HEK293 (cell line): ENCODE data around the gene CACNA1D.

ENCODE experiments used
- REPIN1 ChIP-seq: fragments of 450-650 bp; formaldehyde crosslinking; IDR thresholded peaks from 2 replicates; pipeline ENCODE4 v1.5.1; 2017; ENCODE audit warnings: missing biosample characterization, missing genetic modification characterization, low read depth
- ZBTB17 ChIP-seq: fragments of 450-650 bp; formaldehyde crosslinking; IDR thresholded peaks from 2 replicates; pipeline ENCODE4 v1.5.1; 2016; ENCODE audit warnings: missing biosample characterization, missing genetic modification characterization
- ZNF157 ChIP-seq: fragments of 450-650 bp; formaldehyde crosslinking; IDR thresholded peaks from 2 replicates; pipeline ENCODE4 v1.5.1; 2016; ENCODE audit warnings: missing biosample characterization, missing genetic modification characterization
- ZNF24 ChIP-seq: fragments of 450-650 bp; formaldehyde crosslinking; IDR thresholded peaks from 2 replicates; pipeline ENCODE4 v1.5.1; 2016; ENCODE audit warnings: missing biosample characterization, missing genetic modification characterization
- ZNF341 ChIP-seq: fragments of 450-650 bp; formaldehyde crosslinking; IDR thresholded peaks from 2 replicates; pipeline ENCODE4; 2016; ENCODE audit warnings: low read depth, missing biosample characterization, missing genetic modification characterization
- ZNF433 ChIP-seq: fragments of 450-650 bp; formaldehyde crosslinking; IDR thresholded peaks from 2 replicates; pipeline ENCODE4 v1.5.1; 2016; ENCODE audit warnings: missing biosample characterization, missing genetic modification characterization, low read depth
- ZNF791 ChIP-seq: fragments of 450-650 bp; formaldehyde crosslinking; IDR thresholded peaks from 2 replicates; pipeline ENCODE4 v1.5.1; 2016; ENCODE audit warnings: missing biosample characterization, missing genetic modification characterization
- TF ChIP-seq, protein P1 (sequence below): fragments of 450-650 bp; formaldehyde crosslinking; IDR thresholded peaks from 2 replicates; pipeline ENCODE4 v1.5.1; 2016; ENCODE audit warnings: missing biosample characterization, missing genetic modification characterization
- TF ChIP-seq, protein P2 (sequence below): fragments of 450-650 bp; formaldehyde crosslinking; IDR thresholded peaks from 2 replicates; pipeline ENCODE4 v1.5.1; 2016; ENCODE audit warnings: missing biosample characterization, missing genetic modification characterization
- TF ChIP-seq, protein P3 (sequence below): fragments of 450-650 bp; IDR thresholded peaks from 2 replicates; pipeline ENCODE4 v1.5.1; 2018; ENCODE audit warnings: missing biosample characterization, missing genetic modification characterization
- TF ChIP-seq, protein P4 (sequence below): fragments of 450-650 bp; formaldehyde crosslinking; IDR thresholded peaks from 2 replicates; pipeline ENCODE4 v1.5.1; 2016; ENCODE audit warnings: missing biosample characterization, missing genetic modification characterization

DNA sequence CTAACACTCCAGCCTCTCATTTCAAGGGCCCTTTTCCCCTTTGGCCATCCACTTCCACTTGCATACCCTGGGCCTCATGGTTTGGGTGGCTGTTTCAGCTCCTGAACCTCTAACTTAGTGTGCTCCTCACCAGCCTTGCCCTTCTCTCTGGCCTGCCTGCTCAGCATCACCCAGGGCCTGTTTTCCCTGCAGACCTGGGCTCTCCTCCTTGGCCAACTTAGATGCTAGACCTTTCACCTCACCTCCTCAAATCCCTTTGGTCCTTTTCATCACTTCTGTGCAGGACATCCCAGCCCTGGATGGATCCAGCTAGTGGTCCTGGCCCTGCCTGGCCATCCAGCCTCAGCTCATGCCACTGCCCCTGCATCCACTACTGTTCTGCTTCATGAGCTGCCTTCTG is 95.4 kb downstream of the CACNA1D start:
- TF ChIP-seq, protein P1, sequence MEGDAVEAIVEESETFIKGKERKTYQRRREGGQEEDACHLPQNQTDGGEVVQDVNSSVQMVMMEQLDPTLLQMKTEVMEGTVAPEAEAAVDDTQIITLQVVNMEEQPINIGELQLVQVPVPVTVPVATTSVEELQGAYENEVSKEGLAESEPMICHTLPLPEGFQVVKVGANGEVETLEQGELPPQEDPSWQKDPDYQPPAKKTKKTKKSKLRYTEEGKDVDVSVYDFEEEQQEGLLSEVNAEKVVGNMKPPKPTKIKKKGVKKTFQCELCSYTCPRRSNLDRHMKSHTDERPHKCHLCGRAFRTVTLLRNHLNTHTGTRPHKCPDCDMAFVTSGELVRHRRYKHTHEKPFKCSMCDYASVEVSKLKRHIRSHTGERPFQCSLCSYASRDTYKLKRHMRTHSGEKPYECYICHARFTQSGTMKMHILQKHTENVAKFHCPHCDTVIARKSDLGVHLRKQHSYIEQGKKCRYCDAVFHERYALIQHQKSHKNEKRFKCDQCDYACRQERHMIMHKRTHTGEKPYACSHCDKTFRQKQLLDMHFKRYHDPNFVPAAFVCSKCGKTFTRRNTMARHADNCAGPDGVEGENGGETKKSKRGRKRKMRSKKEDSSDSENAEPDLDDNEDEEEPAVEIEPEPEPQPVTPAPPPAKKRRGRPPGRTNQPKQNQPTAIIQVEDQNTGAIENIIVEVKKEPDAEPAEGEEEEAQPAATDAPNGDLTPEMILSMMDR (tag by site-specific recombination) = no peak
- TF ChIP-seq, protein P2, sequence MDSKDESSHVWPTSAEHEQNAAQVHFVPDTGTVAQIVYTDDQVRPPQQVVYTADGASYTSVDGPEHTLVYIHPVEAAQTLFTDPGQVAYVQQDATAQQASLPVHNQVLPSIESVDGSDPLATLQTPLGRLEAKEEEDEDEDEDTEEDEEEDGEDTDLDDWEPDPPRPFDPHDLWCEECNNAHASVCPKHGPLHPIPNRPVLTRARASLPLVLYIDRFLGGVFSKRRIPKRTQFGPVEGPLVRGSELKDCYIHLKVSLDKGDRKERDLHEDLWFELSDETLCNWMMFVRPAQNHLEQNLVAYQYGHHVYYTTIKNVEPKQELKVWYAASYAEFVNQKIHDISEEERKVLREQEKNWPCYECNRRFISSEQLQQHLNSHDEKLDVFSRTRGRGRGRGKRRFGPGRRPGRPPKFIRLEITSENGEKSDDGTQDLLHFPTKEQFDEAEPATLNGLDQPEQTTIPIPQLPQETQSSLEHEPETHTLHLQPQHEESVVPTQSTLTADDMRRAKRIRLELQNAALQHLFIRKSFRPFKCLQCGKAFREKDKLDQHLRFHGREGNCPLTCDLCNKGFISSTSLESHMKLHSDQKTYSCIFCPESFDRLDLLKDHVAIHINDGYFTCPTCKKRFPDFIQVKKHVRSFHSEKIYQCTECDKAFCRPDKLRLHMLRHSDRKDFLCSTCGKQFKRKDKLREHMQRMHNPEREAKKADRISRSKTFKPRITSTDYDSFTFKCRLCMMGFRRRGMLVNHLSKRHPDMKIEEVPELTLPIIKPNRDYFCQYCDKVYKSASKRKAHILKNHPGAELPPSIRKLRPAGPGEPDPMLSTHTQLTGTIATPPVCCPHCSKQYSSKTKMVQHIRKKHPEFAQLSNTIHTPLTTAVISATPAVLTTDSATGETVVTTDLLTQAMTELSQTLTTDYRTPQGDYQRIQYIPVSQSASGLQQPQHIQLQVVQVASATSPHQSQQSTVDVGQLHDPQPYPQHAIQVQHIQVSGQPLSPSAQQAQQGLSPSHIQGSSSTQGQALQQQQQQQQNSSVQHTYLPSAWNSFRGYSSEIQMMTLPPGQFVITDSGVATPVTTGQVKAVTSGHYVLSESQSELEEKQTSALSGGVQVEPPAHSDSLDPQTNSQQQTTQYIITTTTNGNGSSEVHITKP (tag by site-specific recombination) = no peak
- TF ChIP-seq ZNF341 (tag by site-specific recombination) (no peak), ZNF157 (no peak), REPIN1 (tag by site-specific recombination) (no peak), ZNF24 (tag by site-specific recombination) (no peak), ZBTB17 (tag by site-specific recombination) (no peak), ZNF791 (no peak), ZNF433 (no peak)
- TF ChIP-seq, protein P3, sequence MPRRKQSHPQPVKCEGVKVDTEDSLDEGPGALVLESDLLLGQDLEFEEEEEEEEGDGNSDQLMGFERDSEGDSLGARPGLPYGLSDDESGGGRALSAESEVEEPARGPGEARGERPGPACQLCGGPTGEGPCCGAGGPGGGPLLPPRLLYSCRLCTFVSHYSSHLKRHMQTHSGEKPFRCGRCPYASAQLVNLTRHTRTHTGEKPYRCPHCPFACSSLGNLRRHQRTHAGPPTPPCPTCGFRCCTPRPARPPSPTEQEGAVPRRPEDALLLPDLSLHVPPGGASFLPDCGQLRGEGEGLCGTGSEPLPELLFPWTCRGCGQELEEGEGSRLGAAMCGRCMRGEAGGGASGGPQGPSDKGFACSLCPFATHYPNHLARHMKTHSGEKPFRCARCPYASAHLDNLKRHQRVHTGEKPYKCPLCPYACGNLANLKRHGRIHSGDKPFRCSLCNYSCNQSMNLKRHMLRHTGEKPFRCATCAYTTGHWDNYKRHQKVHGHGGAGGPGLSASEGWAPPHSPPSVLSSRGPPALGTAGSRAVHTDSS = no peak
- TF ChIP-seq, protein P4, sequence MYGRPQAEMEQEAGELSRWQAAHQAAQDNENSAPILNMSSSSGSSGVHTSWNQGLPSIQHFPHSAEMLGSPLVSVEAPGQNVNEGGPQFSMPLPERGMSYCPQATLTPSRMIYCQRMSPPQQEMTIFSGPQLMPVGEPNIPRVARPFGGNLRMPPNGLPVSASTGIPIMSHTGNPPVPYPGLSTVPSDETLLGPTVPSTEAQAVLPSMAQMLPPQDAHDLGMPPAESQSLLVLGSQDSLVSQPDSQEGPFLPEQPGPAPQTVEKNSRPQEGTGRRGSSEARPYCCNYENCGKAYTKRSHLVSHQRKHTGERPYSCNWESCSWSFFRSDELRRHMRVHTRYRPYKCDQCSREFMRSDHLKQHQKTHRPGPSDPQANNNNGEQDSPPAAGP = no peak
